ENCODE measurements around the gene INSIG1. TPM values are rescaled to one million over a fixed set of nuclear protein-coding genes. Genes with fewer than 3 reads are reported as not detected.

The INSIG1 gene
- total RNA-seq, 1 experiment from 2014 or later = 54.7 TPM

DNA sequence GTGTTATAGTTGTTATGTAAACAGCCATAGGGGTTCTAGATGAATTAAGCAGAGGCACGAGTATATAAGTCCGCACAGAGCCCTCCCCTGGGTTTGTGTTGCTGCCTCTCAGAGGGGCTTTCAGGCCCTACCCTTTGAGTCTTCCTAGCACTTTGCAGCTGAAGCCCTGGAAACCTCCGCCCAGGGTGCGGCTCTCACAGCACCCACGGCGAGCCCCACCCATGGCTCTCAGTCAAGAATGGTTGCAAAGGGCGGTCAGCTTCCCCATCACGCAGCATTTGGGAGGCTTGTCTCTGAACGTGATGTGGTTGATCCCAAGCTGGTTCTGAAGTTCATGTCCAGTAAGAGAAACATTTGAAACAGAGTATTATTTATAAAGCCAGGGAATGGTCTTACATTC, 18.8 kb upstream of the INSIG1 start:
- no peaks in the 10 kb centered on the region for H4K20me1 ChIP-seq (ENCODE audit: insufficient read depth)
- DNase-seq (ENCODE audit: low read depth, low spot score) (no peak), ATAC-seq (no peak)
- no peak overlapping the region for H2AFZ ChIP-seq (ENCODE audit: low read depth, low read length, poor library complexity, severe bottlenecking)
- no peaks in the 10 kb centered on the region for H3K36me3 ChIP-seq (ENCODE audit: control insufficient read depth in 1 of 2, insufficient read depth in 2 of 2, low read length in 2 of 2)
- H3K9me3 ChIP-seq (ENCODE audit: control insufficient read depth in 1 of 2, insufficient read depth in 1 of 2, low read depth in 1 of 2, low read length in 2 of 2) = no peaks in the 10 kb centered on the region
- CTCF ChIA-PET = no interaction called here
- TF ChIP-seq, protein P1, sequence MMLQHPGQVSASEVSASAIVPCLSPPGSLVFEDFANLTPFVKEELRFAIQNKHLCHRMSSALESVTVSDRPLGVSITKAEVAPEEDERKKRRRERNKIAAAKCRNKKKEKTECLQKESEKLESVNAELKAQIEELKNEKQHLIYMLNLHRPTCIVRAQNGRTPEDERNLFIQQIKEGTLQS (IDR thresholded peaks at IDR 0.05) = no peak
- no peak for TF ChIP-seq TCF7L2 (IDR thresholded peaks at IDR 0.05; ENCODE audit: borderline replicate concordance, extremely low read depth, insufficient read depth, insufficient read length)
- no peak for TF ChIP-seq EGR1 (IDR thresholded peaks at IDR 0.05; ENCODE audit: low read depth)
- no peak for TF ChIP-seq ZNF274 (IDR thresholded peaks at IDR 0.05; ENCODE audit: low read depth, low read length)
- TF ChIP-seq JUND (IDR thresholded peaks at IDR 0.05) = no peak
- no peak for TF ChIP-seq POLR2AphosphoS5 (IDR thresholded peaks at IDR 0.05; ENCODE audit: low read depth, low read length)
- no peak overlapping the region for H3K9ac ChIP-seq (ENCODE audit: low read length)
- POLR2A ChIA-PET = no interaction called here
- no peaks in the 10 kb centered on the region for H3K9me2 ChIP-seq (ENCODE audit: insufficient read depth)
- H3K4me2 ChIP-seq (ENCODE audit: low read length) = no peak overlapping the region; the same call in 1 of the 2 replicates
- no peaks in the 10 kb centered on the region for H3K79me2 ChIP-seq (ENCODE audit: insufficient read depth, low read length)
- no peak overlapping the region for H3K4me3 ChIP-seq (replicated peaks in 1 of 2; ENCODE audit: low read depth in 1 of 2, low read length in 2 of 2)
- peaks cover 23% of the 10 kb centered on the region; the same call in 1 of the 2 replicates for H3K27me3 ChIP-seq (ENCODE audit: insufficient read depth, low read length)
- no peak overlapping the region for H3K27ac ChIP-seq (ENCODE audit: low read depth, low read length)
- peaks cover 0 to 19% of the 10 kb centered on the region in 2 experiments; a peak in 2 of 4 replicates for H3K4me1 ChIP-seq (ENCODE audit: control insufficient read depth in 1 of 2, insufficient read depth in 2 of 2, low read length in 2 of 2)
- RAD21 ChIA-PET (ENCODE audit: low non-redundant PET in 1 of 2, low total read pairs in 2 of 2, uncharacterized antibody in 2 of 2, unreplicated experiment in 2 of 2) = no interaction called here
- intact Hi-C loops (cut with micrococcal nuclease) = no loop called here
- no TSS peak for BruUV-seq (replicated peaks)

- RAD21 ChIA-PET (ENCODE audit: low non-redundant PET in 1 of 2, low total read pairs in 2 of 2, uncharacterized antibody in 2 of 2, unreplicated experiment in 2 of 2) = no interaction called here
- ATAC-seq (no peak), DNase-seq (ENCODE audit: low read depth, low spot score) (no peak)
- Histone ChIP-seq H3K4me3 (replicated peaks in 1 of 2; ENCODE audit: low read depth in 1 of 2, low read length in 2 of 2) (no peak overlapping the region), H3K27me3 (ENCODE audit: insufficient read depth, low read length) (peaks cover 23% of the 10 kb centered on the region; the same call in 1 of the 2 replicates), H2AFZ (ENCODE audit: low read depth, low read length, poor library complexity, severe bottlenecking) (no peak overlapping the region), H3K27ac (ENCODE audit: low read depth, low read length) (no peak overlapping the region), H3K36me3 (ENCODE audit: control insufficient read depth in 1 of 2, insufficient read depth in 2 of 2, low read length in 2 of 2) (no peaks in the 10 kb centered on the region), H4K20me1 (ENCODE audit: insufficient read depth) (no peaks in the 10 kb centered on the region), H3K9me2 (ENCODE audit: insufficient read depth) (no peaks in the 10 kb centered on the region), H3K4me2 (ENCODE audit: low read length) (no peak overlapping the region), H3K79me2 (ENCODE audit: insufficient read depth, low read length) (no peaks in the 10 kb centered on the region), H3K9ac (ENCODE audit: low read length) (no peak overlapping the region), H3K9me3 (ENCODE audit: control insufficient read depth in 1 of 2, insufficient read depth in 1 of 2, low read depth in 1 of 2, low read length in 2 of 2) (no peaks in the 10 kb centered on the region), H3K4me1 (ENCODE audit: control insufficient read depth in 1 of 2, insufficient read depth in 2 of 2, low read length in 2 of 2) (peaks cover 0 to 19% of the 10 kb centered on the region in 2 experiments; a peak in 2 of 4 replicates)
- CTCF ChIA-PET = no interaction called here
- TF ChIP-seq CTCF (IDR thresholded peaks at IDR 0.05 in 2 of 3, conservative IDR thresholded peaks at IDR 0.05 in 1 of 3; ENCODE audit: borderline replicate concordance in 1 of 3, insufficient read depth in 1 of 3, low read depth in 2 of 3, low read length in 2 of 3) (no peak), SRF (IDR thresholded peaks at IDR 0.05; ENCODE audit: low read depth) (no peak), POLR2AphosphoS5 (IDR thresholded peaks at IDR 0.05; ENCODE audit: low read depth, low read length) (no peak), YY1 (IDR thresholded peaks at IDR 0.05; ENCODE audit: extremely low read depth, insufficient replicate concordance, low read depth, low read length) (no peak), TCF7L2 (IDR thresholded peaks at IDR 0.05; ENCODE audit: borderline replicate concordance, extremely low read depth, insufficient read depth, insufficient read length) (no peak), CEBPB (IDR thresholded peaks at IDR 0.05; ENCODE audit: low read depth) (no peak)
- POLR2A ChIA-PET = no interaction called here
- BruUV-seq (replicated peaks) = no TSS peak
- intact Hi-C loops (cut with micrococcal nuclease) = no loop called here
Observed at GRCh38 chr7:155279787-155280445, 17.8 kb upstream of the INSIG1 start.

All from HCT116 (cell line).